ENCODE results near the gene GATA2. TPM values are rescaled to one million over a fixed set of nuclear protein-coding genes. Genes with fewer than 3 reads are reported as not detected.

GATA2 gene
- total and polyA plus RNA-seq, 9 donors = 2.1 to 4.5 (median 3.0) TPM

GRCh38 chr3:128457937-128458336, 35.1 kb downstream of the GATA2 start:
- H3K36me3 ChIP-seq (ENCODE audit: control insufficient read depth, insufficient read depth, low read length) = no peaks in the 10 kb centered on the region
- H3K9me3 ChIP-seq (replicated peaks; ENCODE audit: control insufficient read depth, low read depth, low read length) = no peaks in the 10 kb centered on the region
- peaks cover 27% of the 10 kb centered on the region for H3K27me3 ChIP-seq (ENCODE audit: control insufficient read depth, insufficient read depth, low read length)
- no peak for DNase-seq
- WGBS (ENCODE audit: insufficient coverage) = 42% methylated on average over 12 of the region's 12 CpGs
- H3K27ac ChIP-seq (ENCODE audit: low read length) = no peak overlapping the region
- H3K4me3 ChIP-seq (ENCODE audit: low read length) = no peak overlapping the region
- H3K4me1 ChIP-seq (ENCODE audit: control insufficient read depth, insufficient read depth, low read length) = peaks cover 6% of the 10 kb centered on the region

- no peak overlapping the region for H3K4me3 ChIP-seq (ENCODE audit: low read length)
- H3K9me3 ChIP-seq (replicated peaks; ENCODE audit: control insufficient read depth, low read depth, low read length) = no peaks in the 10 kb centered on the region
- H3K36me3 ChIP-seq (ENCODE audit: control insufficient read depth, insufficient read depth, low read length) = no peaks in the 10 kb centered on the region
- WGBS (ENCODE audit: insufficient coverage) = 42% methylated on average over 20 of the region's 27 CpGs
- H3K4me1 ChIP-seq (ENCODE audit: control insufficient read depth, insufficient read depth, low read length) = peaks cover 6% of the 10 kb centered on the region
- no peak overlapping the region for H3K27ac ChIP-seq (ENCODE audit: low read length)
- H3K27me3 ChIP-seq (ENCODE audit: control insufficient read depth, insufficient read depth, low read length) = peaks cover 27% of the 10 kb centered on the region
- no peak for DNase-seq
Observed at GRCh38 chr3:128456776-128457715, 36.0 kb downstream of the GATA2 start.

GRCh38 chr3:128455786-128456748, 36.9 kb downstream of the GATA2 start:
- 73% methylated on average over 14 of the region's 16 CpGs for WGBS (ENCODE audit: insufficient coverage)
- Histone ChIP-seq H3K4me3 (ENCODE audit: low read length) (no peak overlapping the region), H3K27me3 (ENCODE audit: control insufficient read depth, insufficient read depth, low read length) (peaks cover 27% of the 10 kb centered on the region), H3K27ac (ENCODE audit: low read length) (no peak overlapping the region), H3K9me3 (replicated peaks; ENCODE audit: control insufficient read depth, low read depth, low read length) (no peaks in the 10 kb centered on the region), H3K4me1 (ENCODE audit: control insufficient read depth, insufficient read depth, low read length) (peaks cover 6% of the 10 kb centered on the region), H3K36me3 (ENCODE audit: control insufficient read depth, insufficient read depth, low read length) (no peaks in the 10 kb centered on the region)
- no peak for DNase-seq

- Histone ChIP-seq H3K4me1 (ENCODE audit: control insufficient read depth, insufficient read depth, low read length) (peaks cover 6% of the 10 kb centered on the region), H3K9me3 (replicated peaks; ENCODE audit: control insufficient read depth, low read depth, low read length) (no peaks in the 10 kb centered on the region), H3K4me3 (ENCODE audit: low read length) (no peak overlapping the region), H3K27me3 (ENCODE audit: control insufficient read depth, insufficient read depth, low read length) (peaks cover 26% of the 10 kb centered on the region), H3K36me3 (ENCODE audit: control insufficient read depth, insufficient read depth, low read length) (no peaks in the 10 kb centered on the region), H3K27ac (ENCODE audit: low read length) (no peak overlapping the region)
- DNase-seq = no peak
- 80% methylated on average over 3 of the region's 5 CpGs for WGBS (ENCODE audit: insufficient coverage)
Observed at GRCh38 chr3:128455116-128455515, 37.9 kb downstream of the GATA2 start.

GRCh38 chr3:128454310-128454618, 38.7 kb downstream of the GATA2 start:
- Histone ChIP-seq H3K4me3 (ENCODE audit: low read length) (no peak overlapping the region), H3K4me1 (ENCODE audit: control insufficient read depth, insufficient read depth, low read length) (peaks cover 6% of the 10 kb centered on the region), H3K27me3 (ENCODE audit: control insufficient read depth, insufficient read depth, low read length) (peaks cover 29% of the 10 kb centered on the region), H3K9me3 (replicated peaks; ENCODE audit: control insufficient read depth, low read depth, low read length) (no peaks in the 10 kb centered on the region), H3K36me3 (ENCODE audit: control insufficient read depth, insufficient read depth, low read length) (no peaks in the 10 kb centered on the region), H3K27ac (ENCODE audit: low read length) (no peak overlapping the region)
- no peak for DNase-seq
- WGBS (ENCODE audit: insufficient coverage) = no CpG with 5 or more reads among the region's 2 CpGs

GRCh38 chr3:128453501-128454309, 39.3 kb downstream of the GATA2 start:
- Histone ChIP-seq H3K4me3 (ENCODE audit: low read length) (no peak overlapping the region), H3K27me3 (ENCODE audit: control insufficient read depth, insufficient read depth, low read length) (peaks cover 31% of the 10 kb centered on the region), H3K9me3 (replicated peaks; ENCODE audit: control insufficient read depth, low read depth, low read length) (no peaks in the 10 kb centered on the region), H3K4me1 (ENCODE audit: control insufficient read depth, insufficient read depth, low read length) (peaks cover 6% of the 10 kb centered on the region), H3K27ac (ENCODE audit: low read length) (no peak overlapping the region), H3K36me3 (ENCODE audit: control insufficient read depth, insufficient read depth, low read length) (no peaks in the 10 kb centered on the region)
- WGBS (ENCODE audit: insufficient coverage) = 81% methylated on average over 19 of the region's 21 CpGs
- DNase-seq = no peak

- Histone ChIP-seq H3K36me3 (ENCODE audit: control insufficient read depth, insufficient read depth, low read length) (no peaks in the 10 kb centered on the region), H3K9me3 (replicated peaks; ENCODE audit: control insufficient read depth, low read depth, low read length) (no peaks in the 10 kb centered on the region), H3K27me3 (ENCODE audit: control insufficient read depth, insufficient read depth, low read length) (peaks cover 34% of the 10 kb centered on the region), H3K4me3 (ENCODE audit: low read length) (no peak overlapping the region), H3K4me1 (ENCODE audit: control insufficient read depth, insufficient read depth, low read length) (peaks cover under 1% of the 10 kb centered on the region), H3K27ac (ENCODE audit: low read length) (no peak overlapping the region)
- WGBS (ENCODE audit: insufficient coverage) = 77% methylated on average over 21 of the region's 21 CpGs
- DNase-seq = no peak
Observed at GRCh38 chr3:128452678-128453275, 40.2 kb downstream of the GATA2 start.

GRCh38 chr3:128452120-128452519, 40.9 kb downstream of the GATA2 start:
- peaks cover 34% of the 10 kb centered on the region for H3K27me3 ChIP-seq (ENCODE audit: control insufficient read depth, insufficient read depth, low read length)

GRCh38 chr3:128449111-128449638, 43.8 kb downstream of the GATA2 start:
- DNase-seq = no peak
- H3K4me3 ChIP-seq (ENCODE audit: low read length) = no peak overlapping the region
- 82% methylated on average over 5 of the region's 6 CpGs for WGBS (ENCODE audit: insufficient coverage)
- H3K36me3 ChIP-seq (ENCODE audit: control insufficient read depth, insufficient read depth, low read length) = no peaks in the 10 kb centered on the region
- no peaks in the 10 kb centered on the region for H3K9me3 ChIP-seq (replicated peaks; ENCODE audit: control insufficient read depth, low read depth, low read length)
- H3K27me3 ChIP-seq (ENCODE audit: control insufficient read depth, insufficient read depth, low read length) = peaks cover 11% of the 10 kb centered on the region
- no peak overlapping the region for H3K27ac ChIP-seq (ENCODE audit: low read length)
- no peaks in the 10 kb centered on the region for H3K4me1 ChIP-seq (ENCODE audit: control insufficient read depth, insufficient read depth, low read length)

More at GRCh38 chr3:128452120-128452519, 40.9 kb downstream of the GATA2 start:
- no peaks in the 10 kb centered on the region for H3K36me3 ChIP-seq (ENCODE audit: control insufficient read depth, insufficient read depth, low read length)
- H3K9me3 ChIP-seq (replicated peaks; ENCODE audit: control insufficient read depth, low read depth, low read length) = no peaks in the 10 kb centered on the region
- DNase-seq = no peak
- H3K4me3 ChIP-seq (ENCODE audit: low read length) = no peak overlapping the region
- 79% methylated on average over 7 of the region's 9 CpGs for WGBS (ENCODE audit: insufficient coverage)
- H3K4me1 ChIP-seq (ENCODE audit: control insufficient read depth, insufficient read depth, low read length) = no peaks in the 10 kb centered on the region
- no peak overlapping the region for H3K27ac ChIP-seq (ENCODE audit: low read length)

Data from muscle of leg (tissue), 11 donors.